Natural killer cell treated with Interleukin-12 subunit alpha and Interleukin-12 subunit beta and Interleukin-15 and Interleukin-18, amount 100 ng/mL, for 72 hours (primary cell): ENCODE results near the gene PCYT2. TPM values are rescaled to one million over a fixed set of nuclear protein-coding genes. Genes with fewer than 3 reads are reported as not detected.

ENCODE experiments used
- ATAC-seq, 2 donors: fragments of 150-1000 bp; cut with Tn5 transposase in 1 of 2; sonication (Bioruptor Pico), chemical (Tn5 transposase) in 1 of 2; 2 replicates each; pipeline ENCODE4 v1.10.0; 2021
- DNase-seq: peaks from one replicate; pipeline ENCODE4 v3.0.0; 2022; ENCODE audit warnings: low spot score
- H3K27ac Mint-ChIP-seq, 2 donors: 1 replicate in 1 of 2; 2 replicates in 1 of 2; pipeline ENCODE4 v1.8.0; 2022; ENCODE audit warnings: mixed read lengths in 2 of 2, mild to moderate bottlenecking in 1 of 2, moderate library complexity in 1 of 2
- H3K27me3 Mint-ChIP-seq, 2 donors: 1 replicate in 1 of 2; 2 replicates in 1 of 2; pipeline ENCODE4 v1.8.0; 2022; ENCODE audit warnings: mixed read lengths in 2 of 2
- H3K36me3 Mint-ChIP-seq: one replicate; pipeline ENCODE4 v1.8.0; 2022; ENCODE audit warnings: mixed read lengths
- H3K4me1 Mint-ChIP-seq, 2 donors: 1 replicate in 1 of 2; 2 replicates in 1 of 2; pipeline ENCODE4 v1.8.0; 2022; ENCODE audit warnings: low read depth in 2 of 2, mixed read lengths in 2 of 2, mild to moderate bottlenecking in 1 of 2
- H3K4me3 Mint-ChIP-seq: one replicate; pipeline ENCODE4 v1.8.0; 2022; ENCODE audit warnings: mixed read lengths
- H3K9me3 Mint-ChIP-seq: 2 replicates; pipeline ENCODE4 v1.8.0; 2022; ENCODE audit warnings: mixed read lengths
- total RNA-seq, 2 donors: library from RNA; stranded (reverse); gene quantifications; one replicate each; pipeline ENCODE4 v1.2.3, GENCODE V29; 2022

Gene PCYT2
- total RNA-seq, 2 donors from 2014 or later, result 30.4 to 36.5 TPM

GRCh38 chr17:81866440-81867169 is 44.6 kb downstream of the PCYT2 start:
- H3K9me3 Mint-ChIP-seq, result no peaks in the 10 kb centered on the region
- no peak overlapping the region for H3K4me3 Mint-ChIP-seq
- H3K36me3 Mint-ChIP-seq, result peaks cover 5% of the 10 kb centered on the region
- H3K4me1 Mint-ChIP-seq, result peaks cover 14 to 41% of the 10 kb centered on the region in 2 donors
- no peak for ATAC-seq
- no peak for DNase-seq
- peak overlapping the region in 1 of 2 donors; percentile 59 for H3K27ac Mint-ChIP-seq
- no peaks in the 10 kb centered on the region for H3K27me3 Mint-ChIP-seq

- no peak for DNase-seq
- Mint-ChIP-seq H3K9me3 (no peaks in the 10 kb centered on the region), H3K27me3 (no peaks in the 10 kb centered on the region), H3K4me1 (peaks cover 18 to 45% of the 10 kb centered on the region in 2 donors), H3K36me3 (peaks cover 5% of the 10 kb centered on the region), H3K27ac (peak overlapping the region in 1 of 2 donors; percentile 73), H3K4me3 (no peak overlapping the region)
- no peak for ATAC-seq
Measured at GRCh38 chr17:81865733-81866439, 45.3 kb downstream of the PCYT2 start.

- Mint-ChIP-seq H3K27ac (peak overlapping the region in 1 of 2 donors; percentile 73), H3K4me3 (no peak overlapping the region), H3K27me3 (no peaks in the 10 kb centered on the region), H3K9me3 (no peaks in the 10 kb centered on the region), H3K36me3 (peaks cover 5% of the 10 kb centered on the region), H3K4me1 (peaks cover 18 to 47% of the 10 kb centered on the region in 2 donors)
- DNase-seq (no peak), ATAC-seq (no peak)
Measured at GRCh38 chr17:81865358-81865732, 45.9 kb downstream of the PCYT2 start.

GRCh38 chr17:81863833-81864768 is 47.1 kb downstream of the PCYT2 start:
- DNase-seq (no peak), ATAC-seq (no peak)
- H3K27ac Mint-ChIP-seq, result peak overlapping the region; percentile 73 to 92
- no peaks in the 10 kb centered on the region for H3K9me3 Mint-ChIP-seq
- H3K4me1 Mint-ChIP-seq, result peaks cover 24 to 45% of the 10 kb centered on the region in 2 donors
- H3K27me3 Mint-ChIP-seq, result no peaks in the 10 kb centered on the region
- peaks cover 11% of the 10 kb centered on the region for H3K36me3 Mint-ChIP-seq
- H3K4me3 Mint-ChIP-seq, result no peak overlapping the region

GRCh38 chr17:81863123-81863675 is 48.0 kb downstream of the PCYT2 start:
- Mint-ChIP-seq H3K4me3 (peak overlapping the region; percentile 77), H3K27me3 (no peaks in the 10 kb centered on the region), H3K9me3 (no peaks in the 10 kb centered on the region), H3K36me3 (peaks cover 11% of the 10 kb centered on the region), H3K4me1 (peaks cover 24 to 44% of the 10 kb centered on the region in 2 donors), H3K27ac (peak overlapping the region; percentile 73 to 92)
- ATAC-seq (no peak), DNase-seq (no peak)

- peaks cover 24 to 42% of the 10 kb centered on the region in 2 donors for H3K4me1 Mint-ChIP-seq
- peak overlapping the region; percentile 97 for H3K4me3 Mint-ChIP-seq
- peak overlapping the region; percentile 99 for H3K27ac Mint-ChIP-seq
- no peaks in the 10 kb centered on the region for H3K27me3 Mint-ChIP-seq
- H3K9me3 Mint-ChIP-seq, result no peaks in the 10 kb centered on the region
- peak; percentile 100 for DNase-seq
- peak; percentile 93 for ATAC-seq
- peaks cover 11% of the 10 kb centered on the region for H3K36me3 Mint-ChIP-seq
Measured at GRCh38 chr17:81860756-81861568, 50.2 kb downstream of the PCYT2 start.

- H3K36me3 Mint-ChIP-seq, result peaks cover 11% of the 10 kb centered on the region
- DNase-seq (no peak), ATAC-seq (no peak)
- H3K4me3 Mint-ChIP-seq, result peak within 1 kb of the TSS; percentile 97
- peak within 1 kb of the TSS; percentile 99 for H3K27ac Mint-ChIP-seq
- peaks cover 29 to 42% of the 10 kb centered on the region in 2 donors for H3K4me1 Mint-ChIP-seq
- no peaks in the 10 kb centered on the region for H3K9me3 Mint-ChIP-seq
- no peaks in the 10 kb centered on the region for H3K27me3 Mint-ChIP-seq
Measured at GRCh38 chr17:81859906-81860755, 51.1 kb downstream of the PCYT2 start, which contains the start of gene P4HB. TSS of gene P4HB (minus strand) at chr17:81860535. CDS start at chr17:81860471, 64 bp downstream.

- ATAC-seq (no peak), DNase-seq (no peak)
- Mint-ChIP-seq H3K4me3 (peak overlapping the region; percentile 91), H3K27me3 (no peaks in the 10 kb centered on the region), H3K9me3 (no peaks in the 10 kb centered on the region), H3K4me1 (peaks cover 29 to 36% of the 10 kb centered on the region in 2 donors), H3K36me3 (peaks cover 11% of the 10 kb centered on the region), H3K27ac (peak overlapping the region; percentile 57 to 84)
Measured at GRCh38 chr17:81858967-81859905, 52.0 kb downstream of the PCYT2 start.

GRCh38 chr17:81858170-81858966 is 52.8 kb downstream of the PCYT2 start:
- DNase-seq (no peak), ATAC-seq (no peak)
- H3K36me3 Mint-ChIP-seq, result peaks cover 11% of the 10 kb centered on the region
- no peaks in the 10 kb centered on the region for H3K27me3 Mint-ChIP-seq
- H3K9me3 Mint-ChIP-seq, result no peaks in the 10 kb centered on the region
- peak overlapping the region; percentile 91 for H3K4me3 Mint-ChIP-seq
- peak overlapping the region; percentile 16 to 37 for H3K27ac Mint-ChIP-seq
- H3K4me1 Mint-ChIP-seq, result peaks cover 24 to 33% of the 10 kb centered on the region in 2 donors

- Mint-ChIP-seq H3K9me3 (no peaks in the 10 kb centered on the region), H3K27ac (no peak overlapping the region), H3K36me3 (peaks cover 6% of the 10 kb centered on the region), H3K27me3 (no peaks in the 10 kb centered on the region), H3K4me1 (peaks cover 11 to 26% of the 10 kb centered on the region in 2 donors), H3K4me3 (no peak overlapping the region)
- ATAC-seq, result no peak
- no peak for DNase-seq
Measured at GRCh38 chr17:81854974-81855774, 56.0 kb downstream of the PCYT2 start.
